Neural crest cell (in vitro differentiated cells): Measurements from ENCODE around the gene CYSTM1. TPM values are rescaled to one million over a fixed set of nuclear protein-coding genes. Genes with fewer than 3 reads are reported as not detected.
A peak's percentile ranks its signal among the peaks of the same experiment; 100 is the strongest.

Source experiments
- DNase-seq: peaks from one replicate; pipeline ENCODE4 v3.0.0; 2021; ENCODE audit warnings: low read depth, mixed read lengths, low spot score
- H3K27ac Mint-ChIP-seq: one replicate; pipeline ENCODE4 v1.8.0; 2021; ENCODE audit warnings: mild to moderate bottlenecking, mixed read lengths; ENCODE audit not compliant: unreplicated experiment
- H3K27me3 Mint-ChIP-seq: 2 replicates; pipeline ENCODE4 v1.8.0; 2021; ENCODE audit warnings: low read depth, mild to moderate bottlenecking, mixed read lengths
- H3K36me3 Mint-ChIP-seq: 2 replicates; pipeline ENCODE4 v1.8.0; 2021; ENCODE audit warnings: low read depth, mild to moderate bottlenecking, mixed read lengths
- H3K4me1 Mint-ChIP-seq: 2 replicates; pipeline ENCODE4 v1.8.0; 2021; ENCODE audit warnings: mixed read lengths
- H3K4me3 Mint-ChIP-seq: one replicate; pipeline ENCODE4 v1.8.0; 2021; ENCODE audit warnings: mild to moderate bottlenecking, mixed read lengths
- H3K9me3 Mint-ChIP-seq: 2 replicates; pipeline ENCODE4 v1.8.0; 2021; ENCODE audit warnings: mixed read lengths
- total RNA-seq: library from RNA; stranded (reverse); gene quantifications from 2 replicates; pipeline ENCODE4 v1.2.1, GENCODE V29; 2021
- TF ChIP-seq, protein P1 (sequence below): fragments of 200-600 bp; sonication (generic); conservative IDR thresholded peaks from 2 replicates; pipeline ENCODE4 v1.5.0; 2021; ENCODE audit warnings: antibody characterized with exemption, mild to moderate bottlenecking

Gene CYSTM1
- total RNA-seq, 1 donor from 2014 or later, result 19.8 TPM

- Mint-ChIP-seq H3K4me1 (peaks cover 25% of the 10 kb centered on the region), H3K27me3 (no peaks in the 10 kb centered on the region), H3K4me3 (peak overlapping the region; percentile 16), H3K27ac (no peak overlapping the region), H3K9me3 (no peaks in the 10 kb centered on the region), H3K36me3 (peaks cover 5% of the 10 kb centered on the region)
- peak; percentile 90 for DNase-seq
- TF ChIP-seq, protein P1, sequence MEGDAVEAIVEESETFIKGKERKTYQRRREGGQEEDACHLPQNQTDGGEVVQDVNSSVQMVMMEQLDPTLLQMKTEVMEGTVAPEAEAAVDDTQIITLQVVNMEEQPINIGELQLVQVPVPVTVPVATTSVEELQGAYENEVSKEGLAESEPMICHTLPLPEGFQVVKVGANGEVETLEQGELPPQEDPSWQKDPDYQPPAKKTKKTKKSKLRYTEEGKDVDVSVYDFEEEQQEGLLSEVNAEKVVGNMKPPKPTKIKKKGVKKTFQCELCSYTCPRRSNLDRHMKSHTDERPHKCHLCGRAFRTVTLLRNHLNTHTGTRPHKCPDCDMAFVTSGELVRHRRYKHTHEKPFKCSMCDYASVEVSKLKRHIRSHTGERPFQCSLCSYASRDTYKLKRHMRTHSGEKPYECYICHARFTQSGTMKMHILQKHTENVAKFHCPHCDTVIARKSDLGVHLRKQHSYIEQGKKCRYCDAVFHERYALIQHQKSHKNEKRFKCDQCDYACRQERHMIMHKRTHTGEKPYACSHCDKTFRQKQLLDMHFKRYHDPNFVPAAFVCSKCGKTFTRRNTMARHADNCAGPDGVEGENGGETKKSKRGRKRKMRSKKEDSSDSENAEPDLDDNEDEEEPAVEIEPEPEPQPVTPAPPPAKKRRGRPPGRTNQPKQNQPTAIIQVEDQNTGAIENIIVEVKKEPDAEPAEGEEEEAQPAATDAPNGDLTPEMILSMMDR, result peak; percentile 91
Observed at GRCh38 chr5:140244525-140245025, 69.6 kb downstream of the CYSTM1 start.

- TF ChIP-seq, protein P1, result no peak
Observed at GRCh38 chr5:140245341-140245740, 70.4 kb downstream of the CYSTM1 start.

GRCh38 chr5:140245926-140246325 is 70.9 kb downstream of the CYSTM1 start:
- Mint-ChIP-seq H3K4me3 (no peak overlapping the region), H3K9me3 (no peaks in the 10 kb centered on the region), H3K36me3 (peaks cover 12% of the 10 kb centered on the region), H3K27ac (no peak overlapping the region), H3K4me1 (peaks cover 23% of the 10 kb centered on the region), H3K27me3 (no peaks in the 10 kb centered on the region)
- TF ChIP-seq, protein P1, result no peak
- DNase-seq, result no peak

More at GRCh38 chr5:140245341-140245740, 70.4 kb downstream of the CYSTM1 start:
- Mint-ChIP-seq H3K4me1 (peaks cover 25% of the 10 kb centered on the region), H3K27me3 (no peaks in the 10 kb centered on the region), H3K27ac (no peak overlapping the region), H3K4me3 (no peak overlapping the region), H3K36me3 (peaks cover 9% of the 10 kb centered on the region), H3K9me3 (no peaks in the 10 kb centered on the region)
- no peak for DNase-seq

DNA sequence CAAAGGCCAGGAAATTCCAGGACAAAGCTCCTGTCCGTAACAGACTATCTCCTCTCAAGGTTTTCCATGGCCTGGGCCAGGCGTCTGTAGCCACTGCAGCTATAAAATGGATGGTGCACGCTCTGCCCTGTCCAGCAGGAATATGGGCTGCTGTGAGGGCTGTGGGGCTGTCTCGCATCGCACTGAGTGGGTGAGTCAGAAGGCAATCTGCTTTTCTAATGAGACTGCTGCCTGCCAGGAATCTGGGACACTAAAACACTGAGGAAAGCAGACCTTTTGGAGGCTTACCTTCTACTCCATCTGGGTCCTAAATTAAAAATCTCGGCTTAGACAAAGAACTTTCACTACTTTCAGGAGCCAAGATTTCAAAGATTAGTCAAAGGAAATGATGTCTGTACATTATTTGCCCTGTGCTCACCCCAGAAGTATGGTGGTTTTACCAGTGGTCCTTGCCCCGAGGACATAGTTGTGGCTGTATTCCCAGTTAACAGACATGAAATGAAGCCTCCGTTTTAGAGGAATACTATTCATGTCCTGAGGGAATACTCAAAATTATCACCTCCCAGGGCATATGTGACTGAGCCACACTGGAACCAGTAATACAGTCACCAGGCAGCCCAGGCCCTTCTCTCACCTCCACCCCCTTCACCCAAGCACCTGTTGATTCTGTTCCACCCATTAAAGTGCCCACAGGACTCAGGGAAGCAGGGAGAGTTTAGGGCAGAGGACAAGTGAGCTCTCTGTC is 71.6 kb downstream of the CYSTM1 start:
- peaks cover 12% of the 10 kb centered on the region for H3K36me3 Mint-ChIP-seq
- H3K9me3 Mint-ChIP-seq, result no peaks in the 10 kb centered on the region
- DNase-seq, result no peak
- peaks cover 17% of the 10 kb centered on the region for H3K4me1 Mint-ChIP-seq
- H3K27ac Mint-ChIP-seq, result no peak overlapping the region
- H3K27me3 Mint-ChIP-seq, result no peaks in the 10 kb centered on the region
- TF ChIP-seq, protein P1, result no peak
- H3K4me3 Mint-ChIP-seq, result no peak overlapping the region

- no peaks in the 10 kb centered on the region for H3K9me3 Mint-ChIP-seq
- no peak for DNase-seq
- no peak overlapping the region for H3K27ac Mint-ChIP-seq
- no peak overlapping the region for H3K4me3 Mint-ChIP-seq
- H3K36me3 Mint-ChIP-seq, result peaks cover 12% of the 10 kb centered on the region
- no peaks in the 10 kb centered on the region for H3K27me3 Mint-ChIP-seq
- TF ChIP-seq, protein P1, result no peak
- peaks cover 19% of the 10 kb centered on the region for H3K4me1 Mint-ChIP-seq
Observed at GRCh38 chr5:140248414-140248813, 73.4 kb downstream of the CYSTM1 start.
